Measurements from ENCODE around the gene DUSP22.

DNA sequence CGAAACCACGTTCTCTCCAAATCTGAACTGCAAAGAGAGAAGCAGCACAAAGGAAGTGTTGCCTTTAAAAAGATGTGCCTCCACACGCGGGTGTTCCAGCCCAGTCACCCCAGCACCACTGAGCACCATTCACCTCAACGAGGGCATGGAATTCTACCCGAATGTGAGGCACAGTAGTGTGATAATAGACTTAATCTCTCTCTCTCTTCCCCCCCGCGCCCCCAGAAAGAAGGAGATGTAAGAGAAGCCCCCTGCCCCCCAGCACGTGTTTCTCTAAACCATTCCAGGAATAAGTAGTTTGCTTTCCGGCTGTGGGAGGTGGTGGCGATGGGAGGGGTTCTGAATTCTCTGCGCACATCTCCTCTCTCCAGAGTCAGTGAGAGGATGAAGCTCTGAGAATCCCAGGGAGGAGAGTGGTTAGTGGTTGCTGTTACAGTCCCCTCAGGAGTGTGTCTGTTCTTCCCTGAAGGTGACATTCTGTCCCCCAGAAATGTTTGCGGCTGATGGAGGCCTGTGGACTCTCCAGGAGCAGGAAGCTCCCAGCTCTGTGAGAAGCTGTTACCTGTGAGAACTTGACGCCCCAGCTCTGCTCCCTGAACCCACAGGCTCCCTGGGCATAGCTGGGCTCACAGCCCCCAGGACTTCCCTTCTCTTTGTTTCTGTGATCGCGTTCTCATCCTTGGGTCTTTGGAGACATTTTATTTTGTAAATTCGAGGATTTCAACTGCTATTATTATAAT lies 75.8 kb downstream of the DUSP22 start:
- TF ChIP-seq, protein P1, sequence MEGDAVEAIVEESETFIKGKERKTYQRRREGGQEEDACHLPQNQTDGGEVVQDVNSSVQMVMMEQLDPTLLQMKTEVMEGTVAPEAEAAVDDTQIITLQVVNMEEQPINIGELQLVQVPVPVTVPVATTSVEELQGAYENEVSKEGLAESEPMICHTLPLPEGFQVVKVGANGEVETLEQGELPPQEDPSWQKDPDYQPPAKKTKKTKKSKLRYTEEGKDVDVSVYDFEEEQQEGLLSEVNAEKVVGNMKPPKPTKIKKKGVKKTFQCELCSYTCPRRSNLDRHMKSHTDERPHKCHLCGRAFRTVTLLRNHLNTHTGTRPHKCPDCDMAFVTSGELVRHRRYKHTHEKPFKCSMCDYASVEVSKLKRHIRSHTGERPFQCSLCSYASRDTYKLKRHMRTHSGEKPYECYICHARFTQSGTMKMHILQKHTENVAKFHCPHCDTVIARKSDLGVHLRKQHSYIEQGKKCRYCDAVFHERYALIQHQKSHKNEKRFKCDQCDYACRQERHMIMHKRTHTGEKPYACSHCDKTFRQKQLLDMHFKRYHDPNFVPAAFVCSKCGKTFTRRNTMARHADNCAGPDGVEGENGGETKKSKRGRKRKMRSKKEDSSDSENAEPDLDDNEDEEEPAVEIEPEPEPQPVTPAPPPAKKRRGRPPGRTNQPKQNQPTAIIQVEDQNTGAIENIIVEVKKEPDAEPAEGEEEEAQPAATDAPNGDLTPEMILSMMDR (IDR thresholded peaks at IDR 0.05; ENCODE audit: insufficient read depth, low read depth, low read length): no peak
- TF ChIP-seq EZH2 (IDR thresholded peaks at IDR 0.05; ENCODE audit: insufficient read depth, low read length): no peak
